Fibroblast of lung (primary cell): ENCODE measurements around the gene C3. TPM values are rescaled to one million over a fixed set of nuclear protein-coding genes. Genes with fewer than 3 reads are reported as not detected.

Source experiments
- DNase-seq, 2 donors: peaks; one replicate each; pipeline versions ENCODE4 v3.0.0 to v3.0.0-alpha.2; 2010; ENCODE audit warnings: low read depth in 2 of 2
- H2AFZ ChIP-seq: 2 replicates; pipeline ENCODE4 v1.5.1; 2012; ENCODE audit warnings: low read length, control low read depth, inconsistent platforms
- H3K27ac ChIP-seq: 2 replicates; pipeline ENCODE4 v1.5.1; 2011; ENCODE audit warnings: low read length, control low read depth; ENCODE audit not compliant: insufficient read depth
- H3K27me3 ChIP-seq: 2 replicates; pipeline ENCODE4 v1.5.1; 2011; ENCODE audit warnings: mild to moderate bottlenecking, low read length; ENCODE audit not compliant: control insufficient read depth, insufficient read depth
- H3K36me3 ChIP-seq: 2 replicates; pipeline ENCODE4 v1.5.1; 2011; ENCODE audit warnings: low read length; ENCODE audit not compliant: control insufficient read depth, insufficient read depth
- H3K4me1 ChIP-seq: 2 replicates; pipeline ENCODE4 v1.5.1; 2011; ENCODE audit warnings: low read length; ENCODE audit not compliant: control insufficient read depth, insufficient read depth; ENCODE audit errors: extremely low read depth
- H3K4me2 ChIP-seq: 2 replicates; pipeline ENCODE4 v1.5.1; 2011; ENCODE audit warnings: low read length, control low read depth; ENCODE audit not compliant: insufficient read depth; ENCODE audit errors: extremely low read depth
- H3K4me3 ChIP-seq, 4 experiments: fragments of 200-600 bp in 1 of 4; sonication (generic) in 1 of 4; replicated peaks in 1 of 4; 2 replicates each; pipeline ENCODE4 v1.5.1; 2011 to 2016; ENCODE audit warnings: low read length in 4 of 4, low read depth in 3 of 4, mild to moderate bottlenecking in 3 of 4, control low read depth in 2 of 4, inconsistent platforms in 1 of 4, mixed read lengths in 1 of 4; ENCODE audit not compliant: insufficient read depth in 1 of 4; ENCODE audit errors: control extremely low read depth in 1 of 4
- H3K79me2 ChIP-seq: 2 replicates; pipeline ENCODE4 v1.5.1; 2012; ENCODE audit warnings: mild to moderate bottlenecking, low read length, inconsistent platforms; ENCODE audit not compliant: control insufficient read depth, insufficient read depth
- H3K9ac ChIP-seq: 2 replicates; pipeline ENCODE4 v1.5.1; 2011; ENCODE audit warnings: mild to moderate bottlenecking, low read length, control low read depth; ENCODE audit not compliant: insufficient read depth
- H3K9me3 ChIP-seq: 2 replicates; pipeline ENCODE4 v1.5.1; 2012; ENCODE audit warnings: low read depth, low read length; ENCODE audit not compliant: control insufficient read depth, insufficient read depth
- H4K20me1 ChIP-seq: 2 replicates; pipeline ENCODE4 v1.5.1; 2011; ENCODE audit warnings: low read length; ENCODE audit not compliant: control insufficient read depth, insufficient read depth; ENCODE audit errors: extremely low read depth
- CTCF ChIP-seq, 2 donors: IDR thresholded peaks in 1 of 2; conservative IDR thresholded peaks in 1 of 2; 1 replicate in 1 of 2; 2 replicates in 1 of 2; pipeline ENCODE4 v1.5.1; 2011 to 2012; ENCODE audit warnings: low read length in 2 of 2, control low read depth in 1 of 2, inconsistent platforms in 1 of 2, low read depth in 1 of 2, mild to moderate bottlenecking in 1 of 2
- EZH2 ChIP-seq: IDR thresholded peaks from 2 replicates; pipeline ENCODE4 v1.5.1; 2012; ENCODE audit warnings: low read length, control low read depth, mild to moderate bottlenecking; ENCODE audit errors: missing control alignments
- polyA plus RNA-seq, 2 donors: library from polyadenylated mRNA; depleted of rRNA in 1 of 2; stranded (reverse) in 1 of 2; unstranded in 1 of 2; fragments of >200 nt; gene quantifications; 2 replicates each; pipeline ENCODE4 v1.2.1, GENCODE V29; 2011 to 2012; ENCODE audit warnings: missing spikeins in 1 of 2
- total RNA-seq: library from RNA; depleted of rRNA; stranded (reverse); fragments of >200 nt; gene quantifications from 2 replicates; pipeline ENCODE4 v1.2.1, GENCODE V29; 2014

C3 gene
- total and polyA plus RNA-seq, 2 donors (not counting 1 experiment from before 2014, with no cell fraction given), result 1.2 to 2.5 TPM

GRCh38 chr19:6667114-6667627, 53.3 kb downstream of the C3 start:
- Histone ChIP-seq H3K79me2 (no peaks in the 10 kb centered on the region), H3K4me2 (no peak overlapping the region)

GRCh38 chr19:6664916-6665315, 55.5 kb downstream of the C3 start:
- H3K79me2 ChIP-seq, result no peaks in the 10 kb centered on the region
- H3K36me3 ChIP-seq, result no peaks in the 10 kb centered on the region
- no peaks in the 10 kb centered on the region for H3K27me3 ChIP-seq
- H3K9me3 ChIP-seq, result no peaks in the 10 kb centered on the region
- no peak overlapping the region for H3K9ac ChIP-seq
- H4K20me1 ChIP-seq, result no peaks in the 10 kb centered on the region
- no peak for TF ChIP-seq CTCF (conservative IDR thresholded peaks at IDR 0.05 in 1 of 2, IDR thresholded peaks at IDR 0.05 in 1 of 2; ENCODE audit: low read depth in 1 of 2, low read length in 2 of 2)
- H3K4me2 ChIP-seq, result no peak overlapping the region
- H2AFZ ChIP-seq, result no peak overlapping the region
- H3K4me3 ChIP-seq, result no peak overlapping the region
- H3K4me1 ChIP-seq, result no peaks in the 10 kb centered on the region
- DNase-seq, result no peak
- H3K27ac ChIP-seq, result no peak overlapping the region

More at GRCh38 chr19:6667114-6667627, 53.3 kb downstream of the C3 start:
- H4K20me1 ChIP-seq, result no peaks in the 10 kb centered on the region
- H3K27me3 ChIP-seq, result no peaks in the 10 kb centered on the region
- no peaks in the 10 kb centered on the region for H3K36me3 ChIP-seq
- TF ChIP-seq CTCF (conservative IDR thresholded peaks at IDR 0.05 in 1 of 2, IDR thresholded peaks at IDR 0.05 in 1 of 2; ENCODE audit: low read depth in 1 of 2, low read length in 2 of 2), result no peak
- no peak for TF ChIP-seq EZH2
- H2AFZ ChIP-seq, result no peak overlapping the region
- H3K4me3 ChIP-seq, result no peak overlapping the region
- no peak overlapping the region for H3K27ac ChIP-seq
- DNase-seq, result no peak
- no peaks in the 10 kb centered on the region for H3K9me3 ChIP-seq
- H3K9ac ChIP-seq, result no peak overlapping the region
- no peaks in the 10 kb centered on the region for H3K4me1 ChIP-seq

- peak in 1 of 2 donors; percentile 6 for DNase-seq
- Histone ChIP-seq H3K79me2 (no peaks in the 10 kb centered on the region), H4K20me1 (no peaks in the 10 kb centered on the region), H3K27me3 (no peaks in the 10 kb centered on the region), H2AFZ (no peak overlapping the region), H3K4me1 (no peaks in the 10 kb centered on the region), H3K27ac (no peak overlapping the region), H3K36me3 (no peaks in the 10 kb centered on the region), H3K4me2 (no peak overlapping the region), H3K4me3 (no peak overlapping the region), H3K9ac (no peak overlapping the region), H3K9me3 (no peaks in the 10 kb centered on the region)
- TF ChIP-seq EZH2, result no peak
- no peak for TF ChIP-seq CTCF (conservative IDR thresholded peaks at IDR 0.05 in 1 of 2, IDR thresholded peaks at IDR 0.05 in 1 of 2; ENCODE audit: low read depth in 1 of 2, low read length in 2 of 2)
Measured at GRCh38 chr19:6663236-6664201, 56.9 kb downstream of the C3 start.
